Naive B cell (primary cell): Measurements from ENCODE around the gene ALOX15B. TPM values are rescaled to one million over a fixed set of nuclear protein-coding genes. Genes with fewer than 3 reads are reported as not detected.

Experiments
- ATAC-seq, 2 donors: fragments of 150-1000 bp; cut with Tn5 transposase; 2 replicates each; pipeline ENCODE4 v1.10.0; 2021; ENCODE audit warnings: low read depth in 2 of 2, mild to moderate bottlenecking in 2 of 2, moderate library complexity in 2 of 2
- DNase-seq: peaks from one replicate; pipeline ENCODE4 v3.0.0; 2022
- H3K27ac Mint-ChIP-seq, 6 donors: one replicate each; pipeline ENCODE4 v1.8.0; 2020 to 2022; ENCODE audit warnings: mild to moderate bottlenecking in 6 of 6, mixed read lengths in 6 of 6, moderate library complexity in 5 of 6, inconsistent platforms in 2 of 6
- H3K27me3 Mint-ChIP-seq, 3 donors: one replicate each; pipeline ENCODE4 v1.8.0; 2021 to 2022; ENCODE audit warnings: mixed read lengths in 3 of 3, mild to moderate bottlenecking in 1 of 3
- H3K36me3 Mint-ChIP-seq, 2 donors: one replicate each; pipeline ENCODE4 v1.8.0; 2020 to 2022; ENCODE audit warnings: mixed read lengths in 2 of 2, inconsistent platforms in 1 of 2, mild to moderate bottlenecking in 1 of 2
- H3K4me1 Mint-ChIP-seq, 3 donors: one replicate each; pipeline ENCODE4 v1.8.0; 2020 to 2022; ENCODE audit warnings: mixed read lengths in 3 of 3, inconsistent platforms in 1 of 3, mild to moderate bottlenecking in 1 of 3, moderate library complexity in 1 of 3
- H3K4me3 Mint-ChIP-seq, 8 donors: one replicate each; pipeline ENCODE4 v1.8.0; 2020 to 2022; ENCODE audit warnings: mild to moderate bottlenecking in 8 of 8, mixed read lengths in 8 of 8, moderate library complexity in 8 of 8, inconsistent platforms in 2 of 8
- H3K9me3 Mint-ChIP-seq, 7 donors: one replicate each; pipeline ENCODE4 v1.8.0; 2020 to 2022; ENCODE audit warnings: mixed read lengths in 7 of 7, mild to moderate bottlenecking in 5 of 7, inconsistent platforms in 2 of 7, moderate library complexity in 1 of 7
- polyA plus RNA-seq, 6 donors: library from polyadenylated mRNA; unstranded; fragments of 300-500 nt; fragmentation: Illumina TruSeq; gene quantifications; one replicate each; pipeline ENCODE4 v1.2.3, GENCODE V29; 2021; ENCODE audit warnings: low read depth in 6 of 6

The ALOX15B gene
- polyA plus RNA-seq, 6 donors from 2014 or later: not detected

DNA sequence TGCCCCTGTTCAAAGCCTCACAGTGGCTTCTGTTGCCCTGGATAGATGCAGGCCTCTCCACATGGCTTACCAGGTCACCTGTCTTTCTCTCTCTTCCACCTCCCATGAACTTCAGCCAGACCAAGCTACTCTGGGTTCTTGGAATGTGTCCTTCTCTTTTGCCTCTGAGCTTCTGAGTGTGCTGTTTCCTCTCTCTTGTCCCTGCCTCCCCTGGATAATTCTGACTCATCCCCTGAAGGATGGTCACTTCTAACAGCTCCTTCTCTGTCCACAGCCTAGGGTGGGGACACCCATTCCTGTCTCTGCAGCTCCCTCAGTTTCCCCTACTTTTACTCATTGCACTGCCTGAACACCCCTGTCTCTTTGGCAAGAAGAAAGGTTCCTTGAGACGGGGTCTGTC lies 33.5 kb upstream of the ALOX15B start:
- Mint-ChIP-seq H3K27me3 (peaks cover 27 to 72% (median 45%) of the 10 kb centered on the region in 3 donors), H3K27ac (peak overlapping the region in 2 of 6 donors; percentile 15 to 78), H3K36me3 (peaks cover 0 to 9% of the 10 kb centered on the region in 2 donors), H3K9me3 (peaks cover 0 to 7% (median 4%) of the 10 kb centered on the region in 7 donors), H3K4me3 (peak overlapping the region in 3 of 8 donors; percentile 18 to 44 (median 29)), H3K4me1 (peaks cover 7 to 10% (median 10%) of the 10 kb centered on the region in 3 donors)
- DNase-seq: no peak
- ATAC-seq: no peak

DNA sequence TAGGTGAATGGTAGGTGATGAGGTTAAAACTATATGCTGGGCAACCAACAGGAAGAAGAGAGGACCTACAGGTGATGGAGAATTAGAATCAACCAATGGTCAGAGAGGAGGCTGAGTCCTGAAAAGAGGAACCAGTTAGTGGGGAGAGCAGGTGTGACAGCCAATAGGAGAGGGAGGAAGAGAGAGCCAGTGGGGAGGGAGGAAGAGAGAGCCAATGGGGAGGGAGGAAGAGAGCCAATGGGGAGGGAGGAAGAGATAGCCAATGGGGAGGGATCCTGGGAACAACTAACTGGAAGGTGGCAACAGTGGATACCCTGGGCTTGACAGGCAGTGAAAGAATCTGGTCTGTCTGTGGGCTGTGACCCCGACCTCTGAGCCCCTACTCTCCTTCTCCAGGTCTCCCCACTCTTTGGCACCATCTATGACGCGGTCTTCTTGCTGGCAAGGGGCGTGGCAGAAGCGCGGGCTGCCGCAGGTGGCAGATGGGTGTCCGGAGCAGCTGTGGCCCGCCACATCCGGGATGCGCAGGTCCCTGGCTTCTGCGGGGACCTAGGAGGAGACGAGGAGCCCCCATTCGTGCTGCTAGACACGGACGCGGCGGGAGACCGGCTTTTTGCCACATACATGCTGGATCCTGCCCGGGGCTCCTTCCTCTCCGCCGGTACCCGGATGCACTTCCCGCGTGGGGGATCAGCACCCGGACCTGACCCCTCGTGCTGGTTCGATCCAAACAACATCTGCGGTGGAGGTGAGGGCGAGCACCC lies 32.7 kb upstream of the ALOX15B start:
- H3K27me3 Mint-ChIP-seq: peaks cover 22 to 66% (median 45%) of the 10 kb centered on the region in 3 donors
- H3K4me3 Mint-ChIP-seq: peak overlapping the region in 2 of 8 donors; percentile 17 to 39
- ATAC-seq: peak; percentile 57 to 60
- H3K27ac Mint-ChIP-seq: peak overlapping the region in 2 of 6 donors; percentile 23 to 78
- peaks cover 0 to 7% (median 4%) of the 10 kb centered on the region in 7 donors for H3K9me3 Mint-ChIP-seq
- DNase-seq: no peak
- H3K36me3 Mint-ChIP-seq: peaks cover 0 to 9% of the 10 kb centered on the region in 2 donors
- peaks cover 7 to 10% (median 10%) of the 10 kb centered on the region in 3 donors for H3K4me1 Mint-ChIP-seq

DNA sequence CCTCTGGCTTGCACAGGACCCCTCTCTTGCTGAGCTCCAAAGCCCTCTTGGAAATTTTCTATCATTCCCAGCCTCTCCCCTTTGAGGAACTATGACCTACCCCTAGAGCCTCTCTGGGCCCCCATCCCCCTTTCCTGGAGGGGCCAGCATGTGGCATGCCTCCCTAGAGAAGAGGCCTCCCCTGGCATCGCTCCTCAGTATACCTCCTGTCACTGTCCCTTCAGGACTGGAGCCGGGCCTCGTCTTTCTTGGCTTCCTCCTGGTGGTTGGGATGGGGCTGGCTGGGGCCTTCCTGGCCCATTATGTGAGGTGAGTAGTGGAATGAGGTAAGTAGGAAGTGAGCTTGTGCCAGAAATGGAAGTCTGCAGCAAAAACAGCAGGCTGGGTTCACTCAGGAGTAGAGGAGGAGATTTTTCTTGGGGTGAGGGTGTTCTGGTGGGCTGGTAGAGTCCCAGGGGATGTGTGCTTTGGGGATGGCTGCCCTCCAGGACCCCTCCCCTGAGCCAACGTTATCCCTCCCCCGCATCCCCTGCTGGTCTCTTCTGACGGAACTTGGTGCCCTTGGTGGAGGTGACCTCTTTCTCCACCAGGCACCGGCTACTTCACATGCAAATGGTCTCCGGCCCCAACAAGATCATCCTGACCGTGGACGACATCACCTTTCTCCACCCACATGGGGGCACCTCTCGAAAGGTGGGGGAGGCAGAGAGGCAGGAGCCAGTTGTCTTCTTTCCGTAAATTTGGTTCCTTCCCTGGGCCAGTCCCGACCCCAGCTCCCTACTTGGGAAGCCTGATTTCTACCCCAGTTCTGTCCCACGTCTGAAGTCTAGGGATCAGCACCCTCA lies 31.8 kb upstream of the ALOX15B start:
- ATAC-seq: no peak
- H3K9me3 Mint-ChIP-seq: peaks cover 0 to 7% (median 4%) of the 10 kb centered on the region in 7 donors
- peaks cover 0 to 9% of the 10 kb centered on the region in 2 donors for H3K36me3 Mint-ChIP-seq
- peaks cover 16 to 68% (median 40%) of the 10 kb centered on the region in 3 donors for H3K27me3 Mint-ChIP-seq
- DNase-seq: no peak
- peaks cover 4 to 7% (median 6%) of the 10 kb centered on the region in 3 donors for H3K4me1 Mint-ChIP-seq
- H3K27ac Mint-ChIP-seq: no peak overlapping the region
- H3K4me3 Mint-ChIP-seq: no peak overlapping the region

DNA sequence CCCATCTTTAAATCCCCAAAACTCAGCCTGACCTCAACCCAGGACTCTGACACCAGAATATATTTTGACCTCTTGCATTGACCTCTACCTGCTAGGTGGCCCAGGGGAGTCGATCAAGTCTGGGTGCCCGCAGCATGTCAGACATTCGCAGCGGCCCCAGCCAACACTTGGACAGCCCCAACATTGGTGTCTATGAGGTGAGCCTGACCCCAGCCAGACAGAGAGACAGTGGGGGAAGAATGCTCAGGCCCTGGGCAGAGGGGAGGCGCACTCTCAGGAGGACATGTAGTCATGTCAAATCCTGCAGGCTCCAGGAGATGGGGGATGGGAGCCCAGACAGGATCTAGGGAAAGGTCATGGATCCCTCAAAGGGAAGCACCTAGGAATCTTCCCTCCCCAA lies 31.0 kb upstream of the ALOX15B start:
- Mint-ChIP-seq H3K27me3 (peaks cover 15 to 68% (median 34%) of the 10 kb centered on the region in 3 donors), H3K36me3 (peaks cover 0 to 9% of the 10 kb centered on the region in 2 donors), H3K27ac (no peak overlapping the region), H3K9me3 (peaks cover 0 to 7% (median 4%) of the 10 kb centered on the region in 7 donors), H3K4me1 (peaks cover 0 to 6% (median 2%) of the 10 kb centered on the region in 3 donors), H3K4me3 (peak overlapping the region in 1 of 8 donors; percentile 37)
- ATAC-seq (no peak), DNase-seq (no peak)

DNA sequence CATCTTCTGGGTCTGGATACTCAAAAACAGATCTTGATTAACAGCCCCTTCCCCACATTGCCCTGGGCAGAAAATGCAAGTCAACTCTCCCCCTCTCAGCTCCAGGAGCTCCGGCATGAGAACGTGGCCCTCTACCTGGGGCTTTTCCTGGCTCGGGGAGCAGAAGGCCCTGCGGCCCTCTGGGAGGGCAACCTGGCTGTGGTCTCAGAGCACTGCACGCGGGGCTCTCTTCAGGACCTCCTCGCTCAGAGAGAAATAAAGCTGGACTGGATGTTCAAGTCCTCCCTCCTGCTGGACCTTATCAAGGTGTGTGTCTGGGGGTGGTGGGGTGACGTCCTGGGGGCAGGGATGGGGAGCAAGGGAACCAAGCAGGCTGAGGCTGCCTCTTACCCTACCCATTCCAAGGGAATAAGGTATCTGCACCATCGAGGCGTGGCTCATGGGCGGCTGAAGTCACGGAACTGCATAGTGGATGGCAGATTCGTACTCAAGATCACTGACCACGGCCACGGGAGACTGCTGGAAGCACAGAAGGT lies 26.7 kb upstream of the ALOX15B start:
- DNase-seq: no peak
- Mint-ChIP-seq H3K9me3 (peaks cover 0 to 2% (median 0%) of the 10 kb centered on the region in 7 donors), H3K36me3 (no peaks in the 10 kb centered on the region), H3K4me3 (no peak overlapping the region), H3K27me3 (peaks cover 19 to 73% (median 54%) of the 10 kb centered on the region in 3 donors), H3K27ac (no peak overlapping the region), H3K4me1 (peaks cover 20 to 31% (median 24%) of the 10 kb centered on the region in 3 donors)
- no peak for ATAC-seq

DNA sequence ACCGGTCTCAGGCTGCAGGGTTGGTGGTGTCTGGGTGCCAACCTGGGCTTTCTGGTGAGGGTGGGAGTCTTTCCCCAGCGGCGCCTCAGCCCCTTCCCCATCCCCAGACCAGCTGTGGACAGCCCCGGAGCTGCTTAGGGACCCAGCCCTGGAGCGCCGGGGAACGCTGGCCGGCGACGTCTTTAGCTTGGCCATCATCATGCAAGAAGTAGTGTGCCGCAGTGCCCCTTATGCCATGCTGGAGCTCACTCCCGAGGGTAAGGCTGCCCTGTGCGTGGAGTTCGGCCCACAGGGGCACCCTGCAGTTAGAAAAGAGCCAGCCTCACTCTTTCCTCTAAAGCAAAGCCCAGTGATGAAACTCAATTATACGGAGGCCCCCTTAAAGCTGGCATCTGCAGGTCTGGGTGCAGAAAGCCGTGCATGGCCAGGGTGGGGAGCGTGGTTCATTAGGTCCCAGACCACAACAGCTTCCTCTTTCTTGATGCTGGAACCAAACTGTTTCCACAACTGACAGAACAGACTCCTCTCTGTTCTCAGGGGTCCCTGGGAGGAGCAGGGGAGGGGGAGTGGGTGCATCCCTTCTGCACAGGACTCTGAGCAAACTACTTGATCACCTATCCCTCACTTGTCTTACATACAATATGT lies 25.7 kb upstream of the ALOX15B start:
- Mint-ChIP-seq H3K9me3 (peaks cover 0 to 2% (median 0%) of the 10 kb centered on the region in 7 donors), H3K27ac (peak overlapping the region in 1 of 6 donors; percentile 44), H3K36me3 (no peaks in the 10 kb centered on the region), H3K4me3 (peak overlapping the region in 2 of 8 donors; percentile 13 to 65), H3K4me1 (peaks cover 20 to 34% (median 25%) of the 10 kb centered on the region in 3 donors), H3K27me3 (peaks cover 22 to 71% (median 46%) of the 10 kb centered on the region in 3 donors)
- ATAC-seq (peak; percentile 53 to 55), DNase-seq (peak; percentile 14)

DNA sequence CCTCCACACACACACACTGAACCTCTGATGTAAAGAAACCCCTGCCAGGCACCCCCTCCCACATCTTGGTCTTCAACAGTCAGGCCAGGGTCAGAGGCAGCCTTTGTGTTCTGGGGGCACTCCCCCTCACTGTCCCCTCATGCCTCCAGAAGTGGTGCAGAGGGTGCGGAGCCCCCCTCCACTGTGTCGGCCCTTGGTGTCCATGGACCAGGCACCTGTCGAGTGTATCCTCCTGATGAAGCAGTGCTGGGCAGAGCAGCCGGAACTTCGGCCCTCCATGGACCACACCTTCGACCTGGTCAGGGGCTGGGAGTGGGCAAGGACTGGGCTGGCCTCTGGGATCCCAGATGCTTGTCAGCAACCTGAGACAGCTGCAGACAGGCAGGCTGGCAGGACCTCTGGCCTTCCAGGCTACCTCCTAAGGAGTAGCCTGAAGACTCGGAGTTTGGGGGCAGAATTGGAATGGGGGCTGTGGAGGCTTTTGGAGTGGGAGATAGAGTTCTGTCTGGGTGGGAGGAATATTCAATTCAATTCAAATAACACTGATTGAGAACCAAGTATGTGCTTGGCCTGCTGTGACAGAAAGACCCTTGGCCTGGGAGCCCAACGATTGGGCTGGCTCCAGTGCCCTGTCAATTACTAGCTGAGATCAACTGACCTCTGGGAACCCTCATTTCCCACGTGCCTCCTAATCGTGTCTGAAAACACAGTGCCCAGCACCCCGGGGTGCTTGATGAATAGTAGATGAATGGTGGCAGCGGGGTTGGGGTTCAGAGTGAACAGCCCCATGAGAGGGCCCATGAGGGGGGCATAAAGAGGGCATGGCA lies 24.9 kb upstream of the ALOX15B start:
- H3K36me3 Mint-ChIP-seq: no peaks in the 10 kb centered on the region
- peaks cover 29 to 69% (median 54%) of the 10 kb centered on the region in 3 donors for H3K27me3 Mint-ChIP-seq
- no peak overlapping the region for H3K27ac Mint-ChIP-seq
- DNase-seq: no peak
- H3K9me3 Mint-ChIP-seq: peaks cover 0 to 2% (median 0%) of the 10 kb centered on the region in 7 donors
- no peak for ATAC-seq
- H3K4me1 Mint-ChIP-seq: peaks cover 20 to 34% (median 25%) of the 10 kb centered on the region in 3 donors
- peak overlapping the region in 2 of 8 donors; percentile 33 to 56 for H3K4me3 Mint-ChIP-seq

DNA sequence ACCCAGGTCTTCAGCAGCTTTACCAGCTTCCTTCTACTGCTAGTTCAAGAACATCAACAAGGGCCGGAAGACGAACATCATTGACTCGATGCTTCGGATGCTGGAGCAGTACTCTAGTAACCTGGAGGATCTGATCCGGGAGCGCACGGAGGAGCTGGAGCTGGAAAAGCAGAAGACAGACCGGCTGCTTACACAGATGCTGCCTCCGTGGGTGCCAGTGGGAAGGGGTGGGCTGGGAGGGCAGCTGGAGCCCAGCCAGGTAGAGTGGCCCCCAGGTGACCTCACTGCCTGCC lies 24.4 kb upstream of the ALOX15B start:
- Mint-ChIP-seq H3K27ac (no peak overlapping the region), H3K4me1 (peaks cover 20 to 34% (median 25%) of the 10 kb centered on the region in 3 donors), H3K27me3 (peaks cover 34 to 70% (median 59%) of the 10 kb centered on the region in 3 donors), H3K9me3 (no peaks in the 10 kb centered on the region), H3K4me3 (no peak overlapping the region), H3K36me3 (no peaks in the 10 kb centered on the region)
- DNase-seq: no peak
- no peak for ATAC-seq

DNA sequence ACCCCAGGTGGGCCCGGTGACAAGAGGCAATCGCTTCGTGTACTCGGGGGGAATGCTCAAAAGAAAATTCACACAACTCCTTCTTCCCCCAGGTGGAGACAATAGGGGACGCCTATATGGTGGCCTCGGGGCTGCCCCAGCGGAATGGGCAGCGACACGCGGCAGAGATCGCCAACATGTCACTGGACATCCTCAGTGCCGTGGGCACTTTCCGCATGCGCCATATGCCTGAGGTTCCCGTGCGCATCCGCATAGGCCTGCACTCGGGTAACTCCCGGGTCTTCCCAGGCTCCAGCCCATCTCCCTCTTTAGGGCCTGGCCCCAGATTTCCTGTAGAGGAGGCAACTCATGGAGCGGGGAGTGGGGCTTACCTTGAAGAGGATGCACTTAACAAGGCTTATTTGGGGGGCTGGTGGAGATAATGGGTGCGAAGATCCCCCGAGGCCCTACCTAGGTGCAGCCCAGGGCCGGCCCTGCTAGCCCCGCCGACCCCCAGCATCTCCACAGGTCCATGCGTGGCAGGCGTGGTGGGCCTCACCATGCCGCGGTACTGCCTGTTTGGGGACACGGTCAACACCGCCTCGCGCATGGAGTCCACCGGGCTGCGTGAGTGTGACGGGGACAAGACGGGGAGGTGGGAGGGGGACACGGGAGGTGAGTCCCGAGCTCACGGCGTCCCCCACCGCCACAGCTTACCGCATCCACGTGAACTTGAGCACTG lies 23.5 kb upstream of the ALOX15B start:
- peaks cover 37 to 72% (median 61%) of the 10 kb centered on the region in 3 donors for H3K27me3 Mint-ChIP-seq
- H3K4me3 Mint-ChIP-seq: peak overlapping the region in 5 of 8 donors; percentile 30 to 80 (median 46)
- H3K27ac Mint-ChIP-seq: peak overlapping the region in 2 of 6 donors; percentile 63 to 91
- peaks cover 20 to 34% (median 25%) of the 10 kb centered on the region in 3 donors for H3K4me1 Mint-ChIP-seq
- no peaks in the 10 kb centered on the region for H3K9me3 Mint-ChIP-seq
- DNase-seq (no peak), ATAC-seq (no peak)
- H3K36me3 Mint-ChIP-seq: no peaks in the 10 kb centered on the region

DNA sequence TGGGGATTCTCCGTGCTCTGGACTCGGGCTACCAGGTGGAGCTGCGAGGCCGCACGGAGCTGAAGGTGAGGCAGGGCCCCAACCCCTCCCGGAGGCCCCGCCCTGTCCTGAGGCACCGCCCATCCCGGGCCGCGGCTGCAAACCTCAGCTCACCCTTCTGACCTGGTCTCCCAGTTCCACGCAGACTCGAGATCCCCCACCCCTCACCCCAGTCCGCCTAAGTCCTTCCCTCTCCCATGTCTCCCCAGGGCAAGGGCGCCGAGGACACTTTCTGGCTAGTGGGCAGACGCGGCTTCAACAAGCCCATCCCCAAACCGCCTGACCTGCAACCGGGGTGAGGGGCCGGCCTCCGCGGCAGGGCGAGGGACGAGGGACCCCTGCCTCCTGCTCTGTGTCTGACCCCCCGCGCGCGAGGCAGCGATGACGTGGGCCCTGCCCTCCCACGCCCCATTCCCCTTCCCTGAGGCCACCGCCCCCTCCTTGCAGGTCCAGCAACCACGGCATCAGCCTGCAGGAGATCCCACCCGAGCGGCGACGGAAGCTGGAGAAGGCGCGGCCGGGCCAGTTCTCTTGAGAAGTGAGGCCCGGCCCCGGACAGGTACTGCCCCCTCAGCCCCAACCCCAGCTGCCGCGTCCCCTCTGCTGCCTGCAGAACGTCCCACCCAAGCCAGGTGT lies 22.8 kb upstream of the ALOX15B start:
- no peaks in the 10 kb centered on the region for H3K36me3 Mint-ChIP-seq
- peak overlapping the region; percentile 58 to 85 (median 81) for H3K4me3 Mint-ChIP-seq
- ATAC-seq (peak; percentile 38 to 40), DNase-seq (no peak)
- H3K27me3 Mint-ChIP-seq: peaks cover 39 to 77% (median 68%) of the 10 kb centered on the region in 3 donors
- no peak overlapping the region for H3K27ac Mint-ChIP-seq
- no peaks in the 10 kb centered on the region for H3K9me3 Mint-ChIP-seq
- H3K4me1 Mint-ChIP-seq: peaks cover 20 to 34% (median 25%) of the 10 kb centered on the region in 3 donors
